HL-60 (cell line): ENCODE measurements around the gene TMEM63B.

Experiments used
- DNase-seq, 2 experiments: peaks; one replicate each; pipeline ENCODE4 v3.0.0-alpha.2; 2010 to 2020; ENCODE audit warnings: low read depth in 1 of 2, low spot score in 1 of 2
- H3K27ac ChIP-seq: fragments of 250-450 bp; sonication (Bioruptor Pico); replicated peaks from 2 replicates; pipeline ENCODE4 v1.5.1; 2020; ENCODE audit warnings: mild to moderate bottlenecking, moderate library complexity
- H3K27me3 ChIP-seq: fragments of 250-450 bp; sonication (Bioruptor Pico); 2 replicates; pipeline ENCODE4 v1.5.1; 2021; ENCODE audit warnings: mild to moderate bottlenecking, moderate library complexity; ENCODE audit not compliant: insufficient read depth, poor library complexity, severe bottlenecking
- H3K4me3 ChIP-seq: replicated peaks from 2 replicates; pipeline ENCODE4 v1.5.1; 2011; ENCODE audit warnings: mild to moderate bottlenecking, control low read depth, low read length; ENCODE audit not compliant: insufficient read depth
- GABPA ChIP-seq: IDR thresholded peaks from 2 replicates; pipeline ENCODE4 v1.6.1; 2012; ENCODE audit warnings: low read depth
- POLR2AphosphoS5 ChIP-seq: IDR thresholded peaks from 2 replicates; pipeline ENCODE4 v1.6.1; 2012; ENCODE audit warnings: low read depth
- SPI1 ChIP-seq: IDR thresholded peaks from 2 replicates; pipeline ENCODE4 v1.6.1; 2012; ENCODE audit warnings: low read depth, mild to moderate bottlenecking, borderline replicate concordance
- TF ChIP-seq, protein P1 (sequence below): IDR thresholded peaks from one replicate; pipeline ENCODE4 v1.5.1; 2011; ENCODE audit warnings: low read length, control low read depth, inconsistent platforms; ENCODE audit not compliant: insufficient read depth
- TF ChIP-seq, protein P2 (sequence below): IDR thresholded peaks from 2 replicates; pipeline ENCODE4 v1.6.1; 2012; ENCODE audit warnings: low read depth; ENCODE audit not compliant: insufficient replicate concordance

Gene TMEM63B

DNA sequence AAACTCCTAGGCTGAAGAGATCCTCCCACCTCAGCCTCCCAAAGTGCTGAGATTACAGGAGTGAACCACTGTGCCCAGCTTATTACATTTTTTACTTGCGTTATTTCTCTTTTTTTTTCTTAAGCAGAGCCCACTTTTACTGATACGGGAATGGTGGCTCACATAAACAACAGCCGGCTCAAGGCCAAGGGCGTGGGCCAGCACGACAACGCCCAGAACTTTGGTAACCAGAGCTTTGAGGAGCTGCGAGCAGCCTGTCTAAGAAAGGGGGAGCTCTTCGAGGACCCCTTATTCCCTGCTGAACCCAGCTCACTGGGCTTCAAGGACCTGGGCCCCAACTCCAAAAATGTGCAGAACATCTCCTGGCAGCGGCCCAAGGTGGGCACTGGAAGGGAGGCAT is 41.8 kb downstream of the TMEM63B start:
- Histone ChIP-seq H3K4me3 (no peak overlapping the region), H3K27ac (no peak overlapping the region), H3K27me3 (no peaks in the 10 kb centered on the region)
- no peak for DNase-seq
- TF ChIP-seq POLR2AphosphoS5 (no peak), GABPA (no peak)
- TF ChIP-seq, protein P1, sequence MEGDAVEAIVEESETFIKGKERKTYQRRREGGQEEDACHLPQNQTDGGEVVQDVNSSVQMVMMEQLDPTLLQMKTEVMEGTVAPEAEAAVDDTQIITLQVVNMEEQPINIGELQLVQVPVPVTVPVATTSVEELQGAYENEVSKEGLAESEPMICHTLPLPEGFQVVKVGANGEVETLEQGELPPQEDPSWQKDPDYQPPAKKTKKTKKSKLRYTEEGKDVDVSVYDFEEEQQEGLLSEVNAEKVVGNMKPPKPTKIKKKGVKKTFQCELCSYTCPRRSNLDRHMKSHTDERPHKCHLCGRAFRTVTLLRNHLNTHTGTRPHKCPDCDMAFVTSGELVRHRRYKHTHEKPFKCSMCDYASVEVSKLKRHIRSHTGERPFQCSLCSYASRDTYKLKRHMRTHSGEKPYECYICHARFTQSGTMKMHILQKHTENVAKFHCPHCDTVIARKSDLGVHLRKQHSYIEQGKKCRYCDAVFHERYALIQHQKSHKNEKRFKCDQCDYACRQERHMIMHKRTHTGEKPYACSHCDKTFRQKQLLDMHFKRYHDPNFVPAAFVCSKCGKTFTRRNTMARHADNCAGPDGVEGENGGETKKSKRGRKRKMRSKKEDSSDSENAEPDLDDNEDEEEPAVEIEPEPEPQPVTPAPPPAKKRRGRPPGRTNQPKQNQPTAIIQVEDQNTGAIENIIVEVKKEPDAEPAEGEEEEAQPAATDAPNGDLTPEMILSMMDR, result no peak
- TF ChIP-seq, protein P2, sequence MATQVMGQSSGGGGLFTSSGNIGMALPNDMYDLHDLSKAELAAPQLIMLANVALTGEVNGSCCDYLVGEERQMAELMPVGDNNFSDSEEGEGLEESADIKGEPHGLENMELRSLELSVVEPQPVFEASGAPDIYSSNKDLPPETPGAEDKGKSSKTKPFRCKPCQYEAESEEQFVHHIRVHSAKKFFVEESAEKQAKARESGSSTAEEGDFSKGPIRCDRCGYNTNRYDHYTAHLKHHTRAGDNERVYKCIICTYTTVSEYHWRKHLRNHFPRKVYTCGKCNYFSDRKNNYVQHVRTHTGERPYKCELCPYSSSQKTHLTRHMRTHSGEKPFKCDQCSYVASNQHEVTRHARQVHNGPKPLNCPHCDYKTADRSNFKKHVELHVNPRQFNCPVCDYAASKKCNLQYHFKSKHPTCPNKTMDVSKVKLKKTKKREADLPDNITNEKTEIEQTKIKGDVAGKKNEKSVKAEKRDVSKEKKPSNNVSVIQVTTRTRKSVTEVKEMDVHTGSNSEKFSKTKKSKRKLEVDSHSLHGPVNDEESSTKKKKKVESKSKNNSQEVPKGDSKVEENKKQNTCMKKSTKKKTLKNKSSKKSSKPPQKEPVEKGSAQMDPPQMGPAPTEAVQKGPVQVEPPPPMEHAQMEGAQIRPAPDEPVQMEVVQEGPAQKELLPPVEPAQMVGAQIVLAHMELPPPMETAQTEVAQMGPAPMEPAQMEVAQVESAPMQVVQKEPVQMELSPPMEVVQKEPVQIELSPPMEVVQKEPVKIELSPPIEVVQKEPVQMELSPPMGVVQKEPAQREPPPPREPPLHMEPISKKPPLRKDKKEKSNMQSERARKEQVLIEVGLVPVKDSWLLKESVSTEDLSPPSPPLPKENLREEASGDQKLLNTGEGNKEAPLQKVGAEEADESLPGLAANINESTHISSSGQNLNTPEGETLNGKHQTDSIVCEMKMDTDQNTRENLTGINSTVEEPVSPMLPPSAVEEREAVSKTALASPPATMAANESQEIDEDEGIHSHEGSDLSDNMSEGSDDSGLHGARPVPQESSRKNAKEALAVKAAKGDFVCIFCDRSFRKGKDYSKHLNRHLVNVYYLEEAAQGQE, result no peak

DNA sequence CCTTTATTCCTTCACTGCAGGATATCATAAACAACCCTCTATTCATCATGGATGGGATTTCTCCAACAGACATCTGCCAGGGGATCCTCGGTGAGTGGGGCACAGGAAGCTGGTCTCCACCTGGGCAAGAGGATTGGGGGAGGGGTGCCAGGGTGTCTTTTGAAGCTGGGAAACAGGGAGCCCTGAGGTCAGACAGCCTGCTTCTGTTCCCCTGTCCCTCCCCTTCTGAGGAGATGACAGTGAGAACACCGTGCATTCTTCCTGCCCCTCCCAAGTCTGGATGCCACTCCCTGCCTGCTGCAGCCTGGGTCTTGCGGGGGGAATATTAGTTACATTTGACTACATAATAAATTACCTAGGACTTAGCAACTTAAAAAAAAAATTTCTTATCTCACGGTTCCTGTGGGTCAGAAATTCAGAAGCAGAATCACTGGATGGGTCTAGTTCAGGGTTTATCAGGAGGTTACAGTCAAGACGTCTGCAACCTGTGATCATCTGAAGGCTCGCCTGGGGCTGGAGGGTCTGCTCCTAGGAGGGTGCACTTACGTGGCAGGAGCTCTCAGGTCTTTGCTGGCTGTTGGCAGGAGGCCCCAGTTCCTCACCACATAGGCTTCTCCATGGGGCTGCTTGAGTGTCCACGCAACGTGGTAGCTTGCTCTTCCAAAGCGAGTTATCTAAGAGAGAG is 42.7 kb downstream of the TMEM63B start:
- TF ChIP-seq, protein P2, result no peak
- no peak for TF ChIP-seq SPI1
- no peak for TF ChIP-seq POLR2AphosphoS5
- TF ChIP-seq, protein P1, result no peak
- no peak for TF ChIP-seq GABPA
- Histone ChIP-seq H3K27ac (no peak overlapping the region), H3K4me3 (no peak overlapping the region), H3K27me3 (no peaks in the 10 kb centered on the region)
- DNase-seq, result no peak

DNA sequence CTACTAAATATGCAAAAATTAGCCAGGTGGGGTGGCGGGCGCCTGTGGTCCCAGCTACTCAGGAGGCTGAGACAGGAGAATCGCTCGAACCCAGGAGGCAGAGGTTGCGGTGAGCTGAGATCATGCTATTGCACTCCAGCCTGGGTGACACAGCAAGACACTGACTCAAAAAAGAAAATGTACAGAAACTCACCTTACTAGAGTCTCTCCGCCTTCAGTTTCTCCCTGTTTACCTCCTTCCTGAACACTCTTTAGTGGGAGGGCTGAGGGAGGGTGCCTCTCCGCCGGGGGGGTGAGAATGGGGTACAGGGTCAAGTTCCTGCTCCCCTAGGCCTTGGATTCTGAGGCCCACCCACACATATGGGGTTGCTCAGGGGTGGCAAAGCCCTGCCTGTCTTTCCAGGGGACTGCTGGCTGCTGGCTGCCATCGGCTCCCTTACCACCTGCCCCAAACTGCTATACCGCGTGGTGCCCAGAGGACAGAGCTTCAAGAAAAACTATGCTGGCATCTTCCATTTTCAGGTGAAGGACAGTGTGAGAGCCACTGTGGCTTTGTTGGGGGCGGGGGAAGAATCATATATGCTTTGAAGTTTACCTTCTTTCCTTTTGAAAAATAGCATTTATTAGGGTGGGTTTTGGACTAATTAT is 44.7 kb downstream of the TMEM63B start:
- TF ChIP-seq SPI1 (no peak), GABPA (no peak), POLR2AphosphoS5 (no peak)
- TF ChIP-seq, protein P1, result no peak
- TF ChIP-seq, protein P2, result no peak
- Histone ChIP-seq H3K27me3 (no peaks in the 10 kb centered on the region), H3K4me3 (no peak overlapping the region), H3K27ac (no peak overlapping the region)
- DNase-seq, result no peak
